NCI-H510A (cell line): ENCODE data around the gene ZNF831.

ENCODE experiments used
- DNase-seq: peaks from one replicate; lab custom pipeline; 2025; lab: John Stamatoyannopoulos, UW

ZNF831 gene

DNA sequence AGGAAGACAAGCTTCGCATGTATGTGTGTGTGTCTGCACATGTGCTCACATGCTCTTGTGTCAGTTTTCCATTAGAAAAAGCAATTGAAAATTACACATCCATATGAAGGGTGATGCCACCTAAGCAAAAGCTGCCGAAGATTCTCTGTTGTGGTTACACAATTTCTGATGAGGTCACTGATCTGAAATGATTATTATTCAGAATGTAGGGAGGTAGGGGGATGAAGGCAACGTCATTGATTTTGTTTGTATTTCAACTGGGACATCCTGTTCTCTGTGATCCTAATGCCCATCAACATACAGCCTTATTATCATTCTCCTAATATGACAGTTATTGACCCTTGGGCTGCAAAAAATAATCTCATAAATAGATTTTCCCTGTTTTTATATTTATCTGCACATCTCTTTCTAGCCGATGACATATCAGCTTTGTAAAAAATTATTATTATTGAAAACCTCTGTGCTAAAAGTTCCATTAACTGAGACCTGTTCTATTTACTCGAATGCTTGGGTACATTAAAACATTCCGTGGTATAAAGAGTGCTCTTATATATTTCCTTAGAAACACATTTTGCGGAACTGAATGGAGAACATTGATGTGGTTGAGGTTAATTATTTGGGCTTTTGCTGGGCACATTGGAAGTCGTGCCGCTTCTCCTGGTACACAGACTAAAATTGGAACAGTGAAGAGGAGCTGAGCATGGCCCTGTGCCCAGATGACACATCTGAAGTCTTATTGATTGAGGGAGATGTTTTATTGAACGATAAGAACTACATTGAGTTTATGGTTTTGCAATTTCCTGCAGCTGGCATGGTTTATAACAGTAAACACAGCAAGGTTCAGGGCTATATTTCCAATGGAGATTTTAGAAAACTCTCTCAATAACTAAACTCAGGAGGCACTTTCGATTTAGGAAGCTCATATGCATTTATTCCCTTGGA lies 51.3 kb downstream of the ZNF831 start:
- DNase-seq: no peak

- DNase-seq: no peak
Measured at GRCh38 chr20:59217173-59217572, 53.6 kb downstream of the ZNF831 start.

DNA sequence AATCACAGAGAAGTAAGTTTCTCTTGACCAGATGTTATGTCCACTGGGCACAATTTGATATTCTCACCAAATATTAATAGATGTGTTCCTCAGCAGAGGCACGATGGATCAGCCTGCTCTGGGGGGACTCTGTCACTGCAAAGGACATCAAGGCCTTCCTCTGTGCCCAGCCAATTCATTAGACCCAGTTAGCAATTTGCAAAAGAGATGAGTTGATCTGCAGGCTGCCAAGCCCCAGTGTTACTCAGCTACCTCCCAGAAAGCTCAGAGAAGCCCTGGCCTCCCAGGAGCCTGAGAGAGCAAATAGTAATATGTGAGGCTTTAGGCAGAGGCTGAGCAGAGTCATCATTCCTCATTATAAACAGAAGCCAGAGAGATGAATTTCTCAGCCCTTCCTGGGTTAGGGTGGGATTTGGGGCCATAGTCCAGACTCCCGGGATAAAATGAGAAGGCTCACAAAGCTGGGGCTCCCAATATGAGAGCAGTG lies 54.2 kb downstream of the ZNF831 start:
- no peak for DNase-seq

DNA sequence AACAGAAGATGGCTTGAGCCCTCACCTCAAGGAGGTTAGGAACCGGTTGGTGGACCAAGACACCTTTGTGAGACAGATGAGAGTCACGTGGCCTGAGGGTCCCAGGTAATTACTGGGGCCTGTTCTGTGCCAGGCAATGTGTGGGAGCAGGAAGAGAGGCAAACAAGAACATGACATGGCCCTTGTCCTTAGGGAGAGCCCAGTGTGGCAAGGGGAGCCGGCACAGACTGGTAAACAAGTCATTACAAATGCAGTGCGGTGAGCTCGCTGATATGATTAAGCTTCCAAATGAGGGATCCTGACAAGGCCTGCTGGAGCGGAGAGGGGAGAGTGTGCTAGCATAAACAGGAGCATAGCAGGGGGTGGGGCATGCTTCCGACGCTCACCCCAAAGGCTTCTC lies 55.6 kb downstream of the ZNF831 start:
- no peak for DNase-seq

- DNase-seq: no peak
Measured at GRCh38 chr20:59220161-59220560, 56.5 kb downstream of the ZNF831 start.

DNA sequence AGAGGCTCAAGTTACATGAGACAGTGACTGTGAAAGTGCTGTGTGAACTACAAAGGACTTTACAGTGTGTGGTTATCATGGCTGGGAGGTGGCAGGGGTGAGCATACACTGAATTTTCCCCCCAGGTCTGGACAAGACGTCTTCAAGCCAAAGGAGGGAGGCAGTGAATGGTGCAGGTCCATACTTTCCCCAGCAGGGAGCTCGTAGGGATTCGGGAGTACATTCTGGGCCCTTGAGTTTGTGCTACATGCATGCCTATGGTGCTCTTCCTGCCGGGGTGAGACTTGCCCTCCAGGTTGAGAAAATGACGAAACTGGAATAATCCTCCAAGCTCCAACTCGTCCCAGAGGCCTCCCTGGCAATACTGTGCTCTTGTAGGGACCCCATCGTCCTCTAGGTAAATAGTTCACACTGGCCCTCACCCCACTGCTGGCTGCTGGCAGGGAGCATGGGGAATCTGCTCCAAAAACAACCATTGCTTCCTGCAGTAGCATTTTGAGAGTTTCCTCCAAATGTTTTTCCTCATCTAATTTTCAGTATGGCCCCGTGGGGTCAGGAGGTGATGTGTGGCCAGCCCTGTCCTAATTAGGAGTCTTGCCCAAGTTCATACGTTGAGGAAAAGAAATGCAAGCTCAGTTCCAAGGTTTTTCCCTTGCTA lies 57.6 kb downstream of the ZNF831 start:
- no peak for DNase-seq

DNA sequence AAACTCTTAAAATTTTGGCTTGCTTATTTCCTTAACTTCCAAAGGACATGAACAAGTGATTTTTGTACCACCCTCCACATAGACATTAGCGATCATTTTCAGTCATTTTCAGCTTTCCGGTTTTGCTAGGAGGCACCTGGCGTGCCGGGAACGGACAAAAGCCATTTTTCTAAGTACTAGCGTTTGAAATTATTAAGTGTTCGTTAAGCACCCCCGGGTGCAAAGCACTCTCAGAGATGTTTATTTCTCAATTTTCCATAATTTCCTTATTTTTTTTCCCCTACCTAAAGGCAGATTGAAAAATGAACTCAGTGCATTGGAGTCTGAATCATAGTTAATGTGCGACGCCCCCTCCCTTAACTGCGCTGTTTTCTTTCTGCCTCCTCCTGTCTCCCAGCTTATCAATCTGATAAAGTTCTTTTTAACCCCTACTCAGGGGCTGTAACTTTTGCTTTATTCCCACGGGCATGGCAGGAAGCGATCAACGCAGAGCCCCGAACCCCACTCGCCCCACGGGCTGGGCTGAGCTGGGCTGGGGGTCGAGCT lies 58.2 kb downstream of the ZNF831 start:
- no peak for DNase-seq

- DNase-seq: peak; percentile 16
Measured at GRCh38 chr20:59222253-59223181, 58.9 kb downstream of the ZNF831 start.

- no peak for DNase-seq
Measured at GRCh38 chr20:59223182-59223601, 59.6 kb downstream of the ZNF831 start.

DNA sequence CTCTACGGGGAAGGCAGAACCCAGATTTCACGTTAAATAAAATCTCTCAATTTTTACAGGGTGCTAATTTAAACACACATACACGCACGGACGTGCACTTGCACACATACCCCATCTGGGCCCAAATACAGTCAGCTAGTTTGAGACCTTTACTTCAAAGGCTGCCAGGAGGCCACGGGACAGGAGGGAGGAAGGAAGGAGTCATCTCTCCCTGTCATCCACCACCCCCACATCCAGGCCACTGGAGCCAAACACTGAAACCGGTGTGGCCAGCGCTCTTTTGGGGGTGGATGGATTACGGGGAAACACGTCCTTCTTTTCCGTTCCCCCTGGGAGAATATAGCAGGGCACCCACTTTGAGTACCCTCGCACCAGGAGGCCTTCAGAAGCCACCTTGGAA lies 60.1 kb downstream of the ZNF831 start:
- no peak for DNase-seq

DNA sequence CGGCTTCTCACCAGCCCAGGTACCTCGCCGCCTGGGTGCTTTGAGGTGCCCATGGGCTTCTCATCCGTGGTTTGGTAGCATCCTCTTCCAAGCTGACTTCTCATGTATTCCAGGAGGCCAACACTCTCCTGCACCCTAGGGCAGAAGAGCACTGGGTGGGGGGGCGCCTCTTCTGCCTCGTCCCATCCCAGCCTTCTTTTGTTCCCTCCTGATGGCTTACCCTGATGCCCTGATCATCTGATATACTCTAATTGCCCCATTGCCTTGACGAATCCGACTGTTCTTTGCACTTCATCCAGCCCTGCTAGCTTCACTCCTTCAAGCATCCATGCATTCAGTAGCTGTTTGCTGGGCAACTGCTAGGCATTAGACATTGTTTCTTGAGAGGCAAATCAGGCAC lies 60.6 kb downstream of the ZNF831 start:
- DNase-seq: no peak

- no peak for DNase-seq
Measured at GRCh38 chr20:59230385-59230784, 66.8 kb downstream of the ZNF831 start.

DNA sequence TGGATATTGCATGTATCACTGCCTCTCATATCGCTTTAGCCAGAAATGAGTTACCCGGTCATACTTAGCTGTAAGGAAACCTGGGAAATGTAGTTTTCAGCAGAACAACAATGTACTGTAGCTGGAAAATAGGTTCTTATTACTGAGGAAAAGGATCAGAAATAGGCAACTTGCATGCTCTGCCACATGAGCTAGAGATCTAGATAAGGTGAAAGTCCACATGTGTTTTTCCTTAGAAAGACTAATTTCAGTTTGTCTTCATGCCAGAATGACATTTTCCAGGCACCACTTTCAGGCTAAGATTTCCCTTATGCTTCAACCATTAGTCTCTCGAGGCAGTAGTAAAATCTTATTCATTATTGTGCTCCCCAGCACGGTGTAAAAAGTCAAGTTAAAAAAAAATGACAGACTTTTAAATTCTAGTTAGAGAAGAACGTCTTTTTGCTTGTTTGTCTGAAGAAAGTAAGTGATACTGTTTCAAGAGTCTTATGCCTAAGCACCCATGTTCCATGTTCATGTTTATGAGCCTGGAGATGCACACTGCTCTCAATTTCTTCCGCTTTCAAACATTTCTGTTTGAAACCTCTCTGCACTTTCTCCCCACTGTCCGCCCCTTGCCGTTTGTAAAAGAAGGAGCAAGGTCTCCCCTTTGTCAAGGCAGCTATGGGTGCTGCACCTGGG lies 67.6 kb downstream of the ZNF831 start:
- no peak for DNase-seq

DNA sequence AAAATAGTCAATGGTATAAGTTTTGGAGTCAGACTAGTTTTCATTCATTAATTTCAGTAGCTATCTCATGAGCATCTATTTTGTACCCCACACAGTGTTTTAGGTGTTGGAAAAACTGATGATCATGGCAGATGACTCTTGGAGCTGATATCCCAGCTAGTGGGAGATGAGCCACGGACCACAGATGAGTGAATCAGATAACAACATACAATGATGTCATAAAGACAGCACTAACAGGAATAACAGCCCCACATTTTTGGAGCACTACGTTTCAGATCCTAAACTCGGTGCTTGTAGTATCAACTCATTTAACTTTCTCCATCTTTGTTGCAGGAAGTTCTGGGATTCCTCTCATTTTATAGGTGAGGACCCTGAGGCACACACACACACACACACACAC lies 69.0 kb downstream of the ZNF831 start:
- no peak for DNase-seq

GRCh38 chr20:59235226-59235625 lies 71.6 kb downstream of the ZNF831 start:
- no peak for DNase-seq

- DNase-seq: no peak
Measured at GRCh38 chr20:59240006-59240405, 76.4 kb downstream of the ZNF831 start.

DNA sequence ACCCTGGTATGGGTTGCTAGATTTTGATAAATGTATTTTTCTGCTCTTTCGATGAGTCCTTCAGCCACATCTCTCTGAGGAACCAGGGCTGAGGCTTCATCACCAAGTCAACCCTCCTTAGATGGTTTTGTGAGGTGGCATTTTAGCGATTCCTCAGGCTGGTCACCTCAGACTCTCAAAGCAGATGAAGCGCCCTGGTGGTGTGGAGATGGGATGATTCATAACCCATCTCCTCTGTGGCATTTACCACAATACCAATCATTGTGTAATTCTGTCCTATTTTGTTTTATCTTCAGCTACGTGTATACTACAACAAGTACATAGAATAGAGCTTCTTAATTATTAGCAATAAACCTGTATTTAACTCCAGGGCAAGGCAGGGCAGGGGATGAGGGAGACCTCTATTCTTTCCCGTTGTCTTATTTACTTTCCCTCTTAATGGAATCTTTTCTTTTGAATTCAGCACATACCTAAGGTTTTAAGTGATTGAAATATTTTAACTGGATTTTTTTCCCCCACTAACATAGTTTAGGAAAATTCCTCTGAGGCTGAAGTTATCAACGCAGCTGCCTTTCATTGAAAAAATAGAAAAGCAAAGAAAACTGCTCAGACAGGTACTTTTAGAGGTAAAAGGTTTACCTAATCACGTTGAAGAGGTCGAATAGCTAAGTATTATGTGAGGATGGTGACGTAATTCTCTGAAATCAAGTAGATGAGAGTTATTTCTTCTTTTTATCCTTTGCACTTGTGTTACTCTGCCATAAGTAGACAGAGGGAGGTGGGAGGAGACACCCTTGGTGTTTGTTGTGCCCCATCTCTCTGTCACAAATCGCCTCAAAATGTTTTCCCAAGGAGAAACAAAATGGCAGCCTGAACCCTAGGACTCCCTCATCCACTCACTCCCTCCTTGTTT lies 79.3 kb downstream of the ZNF831 start:
- DNase-seq: no peak

- DNase-seq: no peak
Measured at GRCh38 chr20:59246691-59247400, 83.2 kb downstream of the ZNF831 start.
